ENCODE results near the gene STRADA. TPM values are rescaled to one million over a fixed set of nuclear protein-coding genes. Genes with fewer than 3 reads are reported as not detected.

STRADA gene
- total and polyA plus RNA-seq, 2 experiments from 2014 or later: 19.9 to 24.4 TPM

- 58% methylated on average over 6 of the region's 6 CpGs for WGBS (ENCODE audit: low lambda C conversion rate, missing lambda C conversion rate)
- H3K27ac ChIP-seq: peak overlapping the region; percentile 63
- no peaks in the 10 kb centered on the region for H3K79me2 ChIP-seq
- peaks cover 24% of the 10 kb centered on the region for H3K4me1 ChIP-seq (ENCODE audit: insufficient read depth)
- no peak overlapping the region for H2AFZ ChIP-seq
- DNase-seq (ENCODE audit: low spot score): peak; percentile 85
- H3K4me2 ChIP-seq: peak overlapping the region; percentile 52
- no peaks in the 10 kb centered on the region for H3K9me2 ChIP-seq (replicated peaks; ENCODE audit: insufficient read depth)
- no peaks in the 10 kb centered on the region for H3K27me3 ChIP-seq
- no peak for TF ChIP-seq EZH2 (IDR thresholded peaks at IDR 0.05; ENCODE audit: borderline replicate concordance)
- TF ChIP-seq CTCF (IDR thresholded peaks at IDR 0.05; ENCODE audit: poor library complexity): no peak
- TF ChIP-seq EZH2phosphoT487 (IDR thresholded peaks at IDR 0.05; ENCODE audit: low read depth, severe bottlenecking, unreplicated experiment): no peak
- no peaks in the 10 kb centered on the region for H3K9me3 ChIP-seq (ENCODE audit: low read depth)
- H3K4me3 ChIP-seq: no peak overlapping the region
- H3K36me3 ChIP-seq (replicated peaks; ENCODE audit: insufficient read depth, low read depth): no peaks in the 10 kb centered on the region
- no peaks in the 10 kb centered on the region for H4K20me1 ChIP-seq (ENCODE audit: insufficient read depth, poor library complexity, severe bottlenecking)
Measured at GRCh38 chr17:63675607-63676546, 65.7 kb downstream of the STRADA start.

- no peak for DNase-seq (ENCODE audit: low spot score)
- no peaks in the 10 kb centered on the region for H3K27me3 ChIP-seq
- no peaks in the 10 kb centered on the region for H3K79me2 ChIP-seq
- peaks cover 24% of the 10 kb centered on the region for H3K4me1 ChIP-seq (ENCODE audit: insufficient read depth)
- no peak overlapping the region for H3K4me3 ChIP-seq
- TF ChIP-seq EZH2 (IDR thresholded peaks at IDR 0.05; ENCODE audit: borderline replicate concordance) (no peak), EZH2phosphoT487 (IDR thresholded peaks at IDR 0.05; ENCODE audit: low read depth, severe bottlenecking, unreplicated experiment) (no peak)
- H3K9me3 ChIP-seq (ENCODE audit: low read depth): no peaks in the 10 kb centered on the region
- WGBS (ENCODE audit: low lambda C conversion rate, missing lambda C conversion rate): 49% methylated on average over 4 of the region's 4 CpGs
- peak overlapping the region; percentile 52 for H3K4me2 ChIP-seq
- no peaks in the 10 kb centered on the region for H4K20me1 ChIP-seq (ENCODE audit: insufficient read depth, poor library complexity, severe bottlenecking)
- H3K36me3 ChIP-seq (replicated peaks; ENCODE audit: insufficient read depth, low read depth): no peaks in the 10 kb centered on the region
- no peak overlapping the region for H2AFZ ChIP-seq
- peak overlapping the region; percentile 63 for H3K27ac ChIP-seq
- H3K9me2 ChIP-seq (replicated peaks; ENCODE audit: insufficient read depth): no peaks in the 10 kb centered on the region
Measured at GRCh38 chr17:63675231-63675606, 66.4 kb downstream of the STRADA start.

- no peak overlapping the region for H3K4me3 ChIP-seq
- peaks cover 24% of the 10 kb centered on the region for H3K4me1 ChIP-seq (ENCODE audit: insufficient read depth)
- no peak for DNase-seq (ENCODE audit: low spot score)
- no peaks in the 10 kb centered on the region for H3K9me3 ChIP-seq (ENCODE audit: low read depth)
- H3K4me2 ChIP-seq: no peak overlapping the region
- 93% methylated on average over 2 of the region's 2 CpGs for WGBS (ENCODE audit: low lambda C conversion rate, missing lambda C conversion rate)
- no peaks in the 10 kb centered on the region for H3K27me3 ChIP-seq
- H4K20me1 ChIP-seq (ENCODE audit: insufficient read depth, poor library complexity, severe bottlenecking): no peaks in the 10 kb centered on the region
- no peaks in the 10 kb centered on the region for H3K9me2 ChIP-seq (replicated peaks; ENCODE audit: insufficient read depth)
- TF ChIP-seq EZH2 (IDR thresholded peaks at IDR 0.05; ENCODE audit: borderline replicate concordance) (no peak), EZH2phosphoT487 (IDR thresholded peaks at IDR 0.05; ENCODE audit: low read depth, severe bottlenecking, unreplicated experiment) (no peak)
- no peak overlapping the region for H3K27ac ChIP-seq
- H2AFZ ChIP-seq: no peak overlapping the region
- no peaks in the 10 kb centered on the region for H3K79me2 ChIP-seq
- H3K36me3 ChIP-seq (replicated peaks; ENCODE audit: insufficient read depth, low read depth): no peaks in the 10 kb centered on the region
Measured at GRCh38 chr17:63672856-63673255, 68.7 kb downstream of the STRADA start.

- Histone ChIP-seq H3K36me3 (replicated peaks; ENCODE audit: insufficient read depth, low read depth) (no peaks in the 10 kb centered on the region), H4K20me1 (ENCODE audit: insufficient read depth, poor library complexity, severe bottlenecking) (no peaks in the 10 kb centered on the region), H3K4me2 (no peak overlapping the region), H3K9me3 (ENCODE audit: low read depth) (no peaks in the 10 kb centered on the region), H3K27me3 (no peaks in the 10 kb centered on the region), H3K9me2 (replicated peaks; ENCODE audit: insufficient read depth) (no peaks in the 10 kb centered on the region), H3K4me1 (ENCODE audit: insufficient read depth) (no peaks in the 10 kb centered on the region), H3K4me3 (no peak overlapping the region), H3K27ac (no peak overlapping the region), H3K79me2 (no peaks in the 10 kb centered on the region), H2AFZ (no peak overlapping the region)
- WGBS (ENCODE audit: low lambda C conversion rate, missing lambda C conversion rate): 84% methylated on average over 5 of the region's 5 CpGs
- no peak for DNase-seq (ENCODE audit: low spot score)
- TF ChIP-seq CTCF (IDR thresholded peaks at IDR 0.05; ENCODE audit: poor library complexity) (no peak), EZH2 (IDR thresholded peaks at IDR 0.05; ENCODE audit: borderline replicate concordance) (no peak), EZH2phosphoT487 (IDR thresholded peaks at IDR 0.05; ENCODE audit: low read depth, severe bottlenecking, unreplicated experiment) (no peak)
Measured at GRCh38 chr17:63665527-63666214, 75.9 kb downstream of the STRADA start.
